H54 (cell line): ENCODE results near the gene KBTBD13.
"Not testable (repeated sequence)": the region's sequence is repeated elsewhere in the genome, so short reads cannot be mapped to it uniquely, and the experiment has no call there.

ENCODE experiments used
- DNase-seq: peaks from one replicate; pipeline ENCODE4 v3.0.0; 2011; ENCODE audit warnings: low spot score, mixed read lengths; ENCODE audit not compliant: insufficient read length
- FAIRE-seq: peaks from 3 replicates; lab custom pipeline; 2011; peaks lifted over from hg19 to GRCh38; lab: Jason Lieb, UNC
- POLR2A ChIP-seq: IDR thresholded peaks from 2 replicates; pipeline ENCODE4 v1.6.1; 2011; ENCODE audit warnings: low read depth, mild to moderate bottlenecking, low read length

KBTBD13 gene

GRCh38 chr15:65095747-65096104 lies 19.2 kb downstream of the KBTBD13 start:
- FAIRE-seq (no peak), DNase-seq (no peak)
- TF ChIP-seq POLR2A, result no peak

- DNase-seq (no peak), FAIRE-seq (no peak)
- TF ChIP-seq POLR2A, result no peak
Measured at GRCh38 chr15:65096481-65097385, 20.2 kb downstream of the KBTBD13 start.

- no peak for DNase-seq
- no peak for TF ChIP-seq POLR2A
- FAIRE-seq, result no peak
Measured at GRCh38 chr15:65097651-65098263, 21.2 kb downstream of the KBTBD13 start.

GRCh38 chr15:65099336-65099735 lies 22.8 kb downstream of the KBTBD13 start:
- no peak for FAIRE-seq
- no peak for TF ChIP-seq POLR2A
- DNase-seq, result no peak

DNA sequence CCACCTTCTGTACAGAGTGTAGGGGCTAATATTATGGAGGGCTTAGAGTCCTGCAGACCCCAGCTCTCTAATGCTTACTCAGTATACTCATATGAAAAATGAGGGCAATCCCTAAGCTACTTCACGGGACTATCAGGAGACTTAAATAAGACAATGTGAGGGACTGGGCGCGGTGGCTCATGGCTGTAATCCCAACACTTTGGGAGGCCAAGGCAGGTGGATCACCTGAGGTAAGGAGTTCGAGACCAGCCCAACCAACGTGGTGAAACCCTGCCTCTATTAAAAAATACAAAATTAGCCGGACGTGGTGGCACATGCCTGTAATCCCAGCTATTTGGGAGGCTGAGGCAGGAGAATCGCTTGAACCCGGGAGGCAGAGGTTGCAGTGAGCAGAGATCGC lies 23.3 kb downstream of the KBTBD13 start:
- not testable (repeated sequence) for DNase-seq, FAIRE-seq

DNA sequence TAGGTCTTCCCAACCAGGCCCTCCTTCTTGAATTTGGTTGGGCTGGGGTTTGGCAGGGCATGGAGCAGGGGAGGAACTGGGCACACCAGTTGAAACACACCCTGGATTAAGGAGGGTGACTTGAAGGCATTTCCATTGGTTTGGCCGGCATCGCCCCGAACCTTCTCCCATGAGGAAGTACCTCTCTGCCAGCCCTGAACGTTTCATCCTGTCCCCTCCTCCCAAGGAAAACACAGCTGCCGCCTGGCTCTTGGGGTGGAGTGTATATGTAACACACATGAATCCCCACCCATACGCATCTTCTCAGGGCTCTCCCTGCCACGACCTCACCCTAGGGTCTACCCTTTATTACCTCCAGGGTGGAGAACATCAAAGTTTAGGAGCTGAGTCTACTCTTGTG lies 23.9 kb downstream of the KBTBD13 start:
- DNase-seq (no peak), FAIRE-seq (no peak)
- TF ChIP-seq POLR2A, result no peak

GRCh38 chr15:65101411-65101890 lies 24.9 kb downstream of the KBTBD13 start:
- DNase-seq (peak; percentile 35), FAIRE-seq (no peak)
- no peak for TF ChIP-seq POLR2A

- DNase-seq (no peak), FAIRE-seq (no peak)
- TF ChIP-seq POLR2A, result no peak
Measured at GRCh38 chr15:65101891-65102708, 25.6 kb downstream of the KBTBD13 start.

DNA sequence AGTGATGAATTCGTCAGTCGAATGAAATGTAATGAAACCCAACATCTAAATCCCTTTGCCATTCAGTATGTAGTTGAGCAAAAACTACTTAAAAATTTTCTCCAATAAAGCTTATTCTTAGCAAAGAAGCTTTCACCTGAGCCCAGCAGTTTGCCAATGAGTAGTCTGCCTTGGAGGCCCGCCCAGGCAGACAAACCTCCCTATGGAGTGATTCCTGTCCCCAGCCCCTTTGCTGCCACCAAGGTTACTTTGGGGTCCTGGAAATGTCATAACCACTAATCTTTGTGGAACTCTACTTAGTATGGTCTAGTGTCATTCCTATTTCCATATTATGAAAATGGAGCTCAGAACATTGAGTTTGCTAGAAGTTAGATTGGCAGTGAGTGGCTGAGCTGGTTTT lies 26.4 kb downstream of the KBTBD13 start:
- no peak for DNase-seq
- no peak for TF ChIP-seq POLR2A
- FAIRE-seq, result no peak

GRCh38 chr15:65105038-65105437 lies 28.5 kb downstream of the KBTBD13 start:
- DNase-seq (no peak), FAIRE-seq (no peak)
- TF ChIP-seq POLR2A, result no peak

- no peak for FAIRE-seq
Measured at GRCh38 chr15:65106011-65106590, 29.6 kb downstream of the KBTBD13 start.

DNA sequence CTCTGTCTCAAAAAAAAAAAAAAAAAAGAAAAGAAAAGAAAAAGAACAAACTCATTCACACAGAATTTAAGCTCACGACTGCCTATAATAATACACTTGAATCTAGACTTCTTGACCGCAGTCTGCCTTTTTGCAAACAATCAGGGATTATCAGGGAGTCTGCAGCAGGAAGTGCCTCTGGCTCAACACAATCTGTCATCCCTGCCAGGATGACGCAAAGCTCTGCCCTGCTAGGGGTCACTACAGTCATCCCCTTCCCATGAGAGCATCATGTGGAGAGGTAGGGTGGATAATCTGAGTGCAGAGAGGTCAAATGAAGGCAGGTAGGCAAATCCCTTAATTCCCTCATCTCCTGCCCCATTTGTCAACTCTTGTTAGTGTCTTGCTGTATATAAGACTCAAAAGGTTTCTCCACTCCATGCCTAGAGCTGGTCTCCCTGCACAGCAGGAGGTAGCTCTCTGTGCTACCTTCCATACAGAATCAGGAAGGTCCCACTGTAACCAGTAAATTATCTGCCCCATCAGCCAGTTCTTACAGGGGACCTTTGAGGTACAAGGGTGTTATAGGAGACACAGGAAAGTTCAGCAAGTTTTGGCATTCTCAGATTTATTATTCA lies 34.2 kb downstream of the KBTBD13 start:
- DNase-seq (no peak), FAIRE-seq (no peak)
- TF ChIP-seq POLR2A, result no peak

More at GRCh38 chr15:65106011-65106590, 29.6 kb downstream of the KBTBD13 start:
- no peak for DNase-seq
- no peak for TF ChIP-seq POLR2A

DNA sequence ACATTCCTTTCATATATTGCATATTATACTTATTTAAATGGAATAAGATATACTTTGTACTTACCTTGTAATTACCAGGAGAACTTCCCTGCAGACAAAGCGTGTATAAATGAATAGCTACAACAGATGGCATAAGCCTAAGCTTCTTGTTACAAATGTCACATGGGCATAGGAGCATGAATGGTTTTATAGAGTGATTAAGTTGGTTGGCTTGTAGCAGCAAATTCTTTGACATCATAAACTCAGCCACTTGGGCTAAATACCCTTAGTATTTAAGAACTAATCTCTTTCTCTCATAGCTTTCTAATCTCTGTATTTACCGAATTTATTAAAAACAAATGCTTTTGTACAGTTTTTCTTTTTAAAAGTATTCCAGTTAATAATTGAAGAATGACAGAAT lies 38.5 kb downstream of the KBTBD13 start, which contains the start of gene UBAP1L:
TSS of gene UBAP1L (minus strand) at position 115 of the 400 bp plus-strand sequence. CDS start 8,985 bp downstream, outside the sequence.
- FAIRE-seq (no peak), DNase-seq (no peak)
- no peak for TF ChIP-seq POLR2A
